ENCODE data around the gene KLK7.

The KLK7 gene

GRCh38 chr19:50959731-50960500 lies 23.8 kb downstream of the KLK7 start:
- no peak for DNase-seq (ENCODE audit: low spot score)
- no peak overlapping the region for H3K27ac ChIP-seq (ENCODE audit: poor library complexity, severe bottlenecking)
- ATAC-seq (ENCODE audit: low read depth) = peak; percentile 70
- H3K4me1 ChIP-seq (ENCODE audit: insufficient read depth, poor library complexity, severe bottlenecking) = no peaks in the 10 kb centered on the region
- H3K9me3 ChIP-seq (ENCODE audit: severe bottlenecking) = no peaks in the 10 kb centered on the region
- no peak overlapping the region for H3K4me3 ChIP-seq (ENCODE audit: severe bottlenecking)
- H3K27me3 ChIP-seq (ENCODE audit: insufficient read depth, poor library complexity, severe bottlenecking) = no peaks in the 10 kb centered on the region
- no peaks in the 10 kb centered on the region for H3K36me3 ChIP-seq (ENCODE audit: low read depth)
- no peak for TF ChIP-seq CTCF (IDR thresholded peaks at IDR 0.05; ENCODE audit: poor library complexity, severe bottlenecking)

- H3K27ac ChIP-seq (ENCODE audit: poor library complexity, severe bottlenecking) = no peak overlapping the region
- no peak for DNase-seq (ENCODE audit: low spot score)
- ATAC-seq (ENCODE audit: low read depth) = no peak
- no peak overlapping the region for H3K4me3 ChIP-seq (ENCODE audit: severe bottlenecking)
- no peaks in the 10 kb centered on the region for H3K36me3 ChIP-seq (ENCODE audit: low read depth)
- no peaks in the 10 kb centered on the region for H3K4me1 ChIP-seq (ENCODE audit: insufficient read depth, poor library complexity, severe bottlenecking)
- TF ChIP-seq CTCF (IDR thresholded peaks at IDR 0.05; ENCODE audit: poor library complexity, severe bottlenecking) = no peak
- H3K27me3 ChIP-seq (ENCODE audit: insufficient read depth, poor library complexity, severe bottlenecking) = no peaks in the 10 kb centered on the region
- H3K9me3 ChIP-seq (ENCODE audit: severe bottlenecking) = no peaks in the 10 kb centered on the region
Observed at GRCh38 chr19:50957587-50957986, 26.1 kb downstream of the KLK7 start.

- H3K9me3 ChIP-seq (ENCODE audit: severe bottlenecking) = no peaks in the 10 kb centered on the region
- DNase-seq (ENCODE audit: low spot score) (no peak), ATAC-seq (ENCODE audit: low read depth) (peak; percentile 60; the same call in 2 of the 3 replicates)
- H3K4me1 ChIP-seq (ENCODE audit: insufficient read depth, poor library complexity, severe bottlenecking) = no peaks in the 10 kb centered on the region
- no peaks in the 10 kb centered on the region for H3K36me3 ChIP-seq (ENCODE audit: low read depth)
- H3K27me3 ChIP-seq (ENCODE audit: insufficient read depth, poor library complexity, severe bottlenecking) = no peaks in the 10 kb centered on the region
- no peak for TF ChIP-seq CTCF (IDR thresholded peaks at IDR 0.05; ENCODE audit: poor library complexity, severe bottlenecking)
- no peak within 1 kb of the TSS for H3K27ac ChIP-seq (ENCODE audit: poor library complexity, severe bottlenecking)
- H3K4me3 ChIP-seq (ENCODE audit: severe bottlenecking) = no peak within 1 kb of the TSS
Observed at GRCh38 chr19:50952910-50953309, 30.8 kb downstream of the KLK7 start, which contains the start of gene KLK5. Gene KLK5, minus strand, starts transcription at chr19:50953038. Its CDS starts 381 bp downstream, at chr19:50952657.

- Histone ChIP-seq H3K4me1 (ENCODE audit: insufficient read depth, poor library complexity, severe bottlenecking) (no peaks in the 10 kb centered on the region), H3K36me3 (ENCODE audit: low read depth) (no peaks in the 10 kb centered on the region), H3K27me3 (ENCODE audit: insufficient read depth, poor library complexity, severe bottlenecking) (no peaks in the 10 kb centered on the region), H3K9me3 (ENCODE audit: severe bottlenecking) (no peaks in the 10 kb centered on the region), H3K4me3 (ENCODE audit: severe bottlenecking) (no peak overlapping the region), H3K27ac (ENCODE audit: poor library complexity, severe bottlenecking) (no peak overlapping the region)
- TF ChIP-seq CTCF (IDR thresholded peaks at IDR 0.05; ENCODE audit: poor library complexity, severe bottlenecking) = no peak
- ATAC-seq (ENCODE audit: low read depth) (no peak), DNase-seq (ENCODE audit: low spot score) (no peak)
Observed at GRCh38 chr19:50949861-50950260, 33.9 kb downstream of the KLK7 start.

GRCh38 chr19:50947123-50947522 lies 36.6 kb downstream of the KLK7 start:
- H3K27ac ChIP-seq (ENCODE audit: poor library complexity, severe bottlenecking) = no peak overlapping the region
- H3K9me3 ChIP-seq (ENCODE audit: severe bottlenecking) = no peaks in the 10 kb centered on the region
- peaks cover 8% of the 10 kb centered on the region for H3K4me1 ChIP-seq (ENCODE audit: insufficient read depth, poor library complexity, severe bottlenecking)
- H3K27me3 ChIP-seq (ENCODE audit: insufficient read depth, poor library complexity, severe bottlenecking) = no peaks in the 10 kb centered on the region
- TF ChIP-seq CTCF (IDR thresholded peaks at IDR 0.05; ENCODE audit: poor library complexity, severe bottlenecking) = no peak
- DNase-seq (ENCODE audit: low spot score) (no peak), ATAC-seq (ENCODE audit: low read depth) (no peak)
- no peak overlapping the region for H3K4me3 ChIP-seq (ENCODE audit: severe bottlenecking)
- H3K36me3 ChIP-seq (ENCODE audit: low read depth) = no peaks in the 10 kb centered on the region
